Mesodermal cell (in vitro differentiated cells): ENCODE results near the gene SLC4A8.

Source experiments
- H3K27ac ChIP-seq: 2 replicates; pipeline ENCODE4 v1.7.0; 2013; ENCODE audit warnings: mild to moderate bottlenecking, low read depth, low read length, moderate library complexity; ENCODE audit not compliant: severe bottlenecking
- H3K36me3 ChIP-seq: 2 replicates; pipeline ENCODE4 v1.7.1; 2013; ENCODE audit warnings: mild to moderate bottlenecking, low read length, moderate library complexity; ENCODE audit not compliant: control insufficient read depth, insufficient read depth
- H3K4me1 ChIP-seq: one replicate; pipeline ENCODE4 v1.7.1; 2013; ENCODE audit warnings: mild to moderate bottlenecking, low read length; ENCODE audit not compliant: insufficient read depth, control insufficient read depth, poor library complexity, severe bottlenecking
- H3K4me3 ChIP-seq: 2 replicates; pipeline ENCODE4 v1.7.0; 2013; ENCODE audit warnings: low read length, control low read depth, mild to moderate bottlenecking; ENCODE audit not compliant: insufficient read depth, poor library complexity, severe bottlenecking; ENCODE audit errors: extremely low read depth
- H3K9me3 ChIP-seq: 2 replicates; pipeline ENCODE4 v1.7.1; 2013; ENCODE audit warnings: mild to moderate bottlenecking, low read length, moderate library complexity; ENCODE audit not compliant: control insufficient read depth
- WGBS, 2 experiments: methylation state at CpG; one replicate each; pipeline ENCODE4 v1.1.5; 2013; ENCODE audit warnings: missing lambda C conversion rate in 2 of 2; ENCODE audit not compliant: insufficient coverage in 2 of 2; 5-methylcytosine and 5-hydroxymethylcytosine counted together

The SLC4A8 gene

GRCh38 chr12:51430196-51430895, 5.7 kb downstream of the SLC4A8 start:
- Histone ChIP-seq H3K4me3 (no peak overlapping the region), H3K9me3 (no peaks in the 10 kb centered on the region), H3K4me1 (no peaks in the 10 kb centered on the region), H3K36me3 (no peaks in the 10 kb centered on the region), H3K27ac (no peak overlapping the region)
- 30 to 90% methylated on average over 2 to 3 of the region's 4 CpGs for WGBS, 2 experiments

- Histone ChIP-seq H3K27ac (no peak overlapping the region), H3K4me3 (no peak overlapping the region), H3K9me3 (no peaks in the 10 kb centered on the region), H3K36me3 (no peaks in the 10 kb centered on the region), H3K4me1 (no peaks in the 10 kb centered on the region)
- 67 to 75% methylated on average over 1 of the region's 2 CpGs for WGBS, 2 experiments
These were observed 8.3 kb downstream of the SLC4A8 start for GRCh38 chr12:51432921-51433320.

GRCh38 chr12:51434305-51434704, 9.7 kb downstream of the SLC4A8 start:
- Histone ChIP-seq H3K36me3 (no peaks in the 10 kb centered on the region), H3K4me1 (no peaks in the 10 kb centered on the region), H3K27ac (no peak overlapping the region), H3K9me3 (no peaks in the 10 kb centered on the region), H3K4me3 (no peak overlapping the region)
- WGBS, 2 experiments, result no CpG with 5 or more reads among the region's 1 CpG

- Histone ChIP-seq H3K4me3 (no peak overlapping the region), H3K27ac (no peak overlapping the region), H3K4me1 (no peaks in the 10 kb centered on the region), H3K9me3 (no peaks in the 10 kb centered on the region), H3K36me3 (no peaks in the 10 kb centered on the region)
- WGBS, 2 experiments, result 100% methylated on average over 1 of the region's 1 CpG; no CpG with 5 or more reads in 1 of the 2 experiments
These were observed 12.8 kb downstream of the SLC4A8 start for GRCh38 chr12:51437431-51437830.

- Histone ChIP-seq H3K27ac (no peak overlapping the region), H3K4me1 (no peaks in the 10 kb centered on the region), H3K4me3 (no peak overlapping the region), H3K36me3 (no peaks in the 10 kb centered on the region), H3K9me3 (no peaks in the 10 kb centered on the region)
- 80 to 88% methylated on average over 1 to 2 of the region's 2 CpGs for WGBS, 2 experiments
These were observed 14.7 kb downstream of the SLC4A8 start for GRCh38 chr12:51439330-51439729.

- no peaks in the 10 kb centered on the region for H3K9me3 ChIP-seq
- no peak overlapping the region for H3K27ac ChIP-seq
- WGBS, 2 experiments, result 94 to 96% methylated on average over 2 to 3 of the region's 3 CpGs
- no peak overlapping the region for H3K4me3 ChIP-seq
- H3K4me1 ChIP-seq, result no peaks in the 10 kb centered on the region
- H3K36me3 ChIP-seq, result no peaks in the 10 kb centered on the region
These were observed 17.0 kb downstream of the SLC4A8 start for GRCh38 chr12:51441583-51441982.

- Histone ChIP-seq H3K9me3 (no peaks in the 10 kb centered on the region), H3K27ac (no peak overlapping the region), H3K36me3 (no peaks in the 10 kb centered on the region), H3K4me1 (no peaks in the 10 kb centered on the region), H3K4me3 (no peak overlapping the region)
- WGBS, 2 experiments, result 80 to 100% methylated on average over 1 to 2 of the region's 4 CpGs
These were observed 17.7 kb downstream of the SLC4A8 start for GRCh38 chr12:51442324-51442723.

GRCh38 chr12:51443573-51443972, 18.9 kb downstream of the SLC4A8 start:
- no peak overlapping the region for H3K27ac ChIP-seq
- no peaks in the 10 kb centered on the region for H3K36me3 ChIP-seq
- no peak overlapping the region for H3K4me3 ChIP-seq
- no peaks in the 10 kb centered on the region for H3K9me3 ChIP-seq
- WGBS, 2 experiments, result 93 to 100% methylated on average over 2 to 3 of the region's 5 CpGs
- no peaks in the 10 kb centered on the region for H3K4me1 ChIP-seq

GRCh38 chr12:51448618-51449256, 24.1 kb downstream of the SLC4A8 start:
- no peak overlapping the region for H3K4me3 ChIP-seq
- H3K9me3 ChIP-seq, result no peaks in the 10 kb centered on the region
- H3K4me1 ChIP-seq, result peaks cover 2% of the 10 kb centered on the region
- no peak overlapping the region for H3K27ac ChIP-seq
- H3K36me3 ChIP-seq, result no peaks in the 10 kb centered on the region
- WGBS, 2 experiments, result 74% methylated on average over 2 to 3 of the region's 3 CpGs

- no peaks in the 10 kb centered on the region for H3K9me3 ChIP-seq
- H3K4me1 ChIP-seq, result peaks cover 2% of the 10 kb centered on the region
- H3K4me3 ChIP-seq, result no peak overlapping the region
- WGBS, 2 experiments, result 94% methylated on average over 3 of the region's 3 CpGs; no CpG with 5 or more reads in 1 of the 2 experiments
- H3K36me3 ChIP-seq, result no peaks in the 10 kb centered on the region
- H3K27ac ChIP-seq, result no peak overlapping the region
These were observed 25.1 kb downstream of the SLC4A8 start for GRCh38 chr12:51449580-51450246.

- Histone ChIP-seq H3K4me1 (peaks cover 2% of the 10 kb centered on the region), H3K36me3 (no peaks in the 10 kb centered on the region), H3K9me3 (no peaks in the 10 kb centered on the region), H3K4me3 (no peak overlapping the region), H3K27ac (no peak overlapping the region)
- WGBS, 2 experiments, result 83 to 100% methylated on average over 1 of the region's 1 CpG
These were observed 25.7 kb downstream of the SLC4A8 start for GRCh38 chr12:51450333-51450732.
